ENCODE results near the gene SLC43A3.

SLC43A3 gene

GRCh38 chr11:57426439-57426928, 437 bp downstream of the SLC43A3 start:
- no peak for DNase-seq

- no peak for DNase-seq
Measured at GRCh38 chr11:57425565-57426438, 1.1 kb downstream of the SLC43A3 start.

- DNase-seq, result no peak
Measured at GRCh38 chr11:57424792-57425564, 1.9 kb downstream of the SLC43A3 start.

- no peak for DNase-seq
Measured at GRCh38 chr11:57424137-57424791, 2.7 kb downstream of the SLC43A3 start.

GRCh38 chr11:57422669-57423068, 4.3 kb downstream of the SLC43A3 start:
- no peak for DNase-seq

GRCh38 chr11:57421805-57422204, 5.1 kb downstream of the SLC43A3 start:
- no peak for DNase-seq

- no peak for DNase-seq
Measured at GRCh38 chr11:57421066-57421465, 5.9 kb downstream of the SLC43A3 start.

GRCh38 chr11:57419146-57419545, 7.8 kb downstream of the SLC43A3 start:
- no peak for DNase-seq

GRCh38 chr11:57418131-57418530, 8.8 kb downstream of the SLC43A3 start:
- no peak for DNase-seq

GRCh38 chr11:57417056-57417455, 9.9 kb downstream of the SLC43A3 start:
- no peak for DNase-seq

- DNase-seq, result no peak
Measured at GRCh38 chr11:57416436-57416835, 10.5 kb downstream of the SLC43A3 start.

GRCh38 chr11:57414612-57415212, 12.2 kb downstream of the SLC43A3 start:
- no peak for DNase-seq

- no peak for DNase-seq
Measured at GRCh38 chr11:57413681-57414080, 13.2 kb downstream of the SLC43A3 start.

GRCh38 chr11:57410287-57410686, 16.6 kb downstream of the SLC43A3 start:
- DNase-seq, result no peak

- no peak for DNase-seq
Measured at GRCh38 chr11:57409321-57410100, 17.4 kb downstream of the SLC43A3 start.

GRCh38 chr11:57408771-57409170, 18.1 kb downstream of the SLC43A3 start:
- no peak for DNase-seq

- no peak for DNase-seq
Measured at GRCh38 chr11:57407941-57408475, 18.9 kb downstream of the SLC43A3 start.

- DNase-seq, result no peak
Measured at GRCh38 chr11:57407010-57407920, 19.7 kb downstream of the SLC43A3 start.

GRCh38 chr11:57406337-57406904, 20.5 kb downstream of the SLC43A3 start:
- no peak for DNase-seq

- no peak for DNase-seq
Measured at GRCh38 chr11:57405271-57405860, 21.6 kb downstream of the SLC43A3 start.

Data from NCI-H2171 treated with DMSO at 0.1 percent for 48 hours (cell line).